Loucy (cell line): Measurements from ENCODE around the gene ZCCHC3.

Experiments
- H2AFZ ChIP-seq: fragments of 200-600 bp; sonication (generic); 2 replicates; pipeline ENCODE4 v1.6.0; 2016; ENCODE audit warnings: antibody characterized with exemption, mild to moderate bottlenecking, low read length, moderate library complexity
- H3F3A ChIP-seq: fragments of 200-600 bp; 2 replicates; pipeline ENCODE4 v1.6.0; 2016; ENCODE audit warnings: antibody characterized with exemption, low read depth, mild to moderate bottlenecking
- H3K27me3 ChIP-seq: fragments of 200-600 bp; sonication (generic); 2 replicates; pipeline ENCODE4 v1.6.1; 2014; ENCODE audit warnings: low read length, mild to moderate bottlenecking; ENCODE audit not compliant: insufficient read depth, poor library complexity, severe bottlenecking
- H3K36me3 ChIP-seq: fragments of 200-600 bp; sonication (generic); 2 replicates; pipeline ENCODE4 v1.6.1; 2016; ENCODE audit warnings: low read length; ENCODE audit not compliant: insufficient read depth
- H3K4me1 ChIP-seq: fragments of 200-600 bp; sonication (generic); 2 replicates; pipeline ENCODE4 v1.5.1; 2014; ENCODE audit warnings: low read length, mild to moderate bottlenecking; ENCODE audit not compliant: insufficient read depth, poor library complexity, severe bottlenecking
- H3K4me2 ChIP-seq: fragments of 200-600 bp; sonication (generic); 2 replicates; pipeline ENCODE4 v1.6.0; 2014; ENCODE audit warnings: antibody characterized with exemption, low read length, low read depth, mild to moderate bottlenecking; ENCODE audit not compliant: poor library complexity, severe bottlenecking
- H3K4me3 ChIP-seq: fragments of 200-600 bp; sonication (generic); 2 replicates; pipeline ENCODE4 v1.5.1; 2014; ENCODE audit warnings: low read length, mild to moderate bottlenecking, mixed read lengths; ENCODE audit not compliant: poor library complexity, severe bottlenecking
- H3K79me2 ChIP-seq: fragments of 200-600 bp; sonication (generic); 2 replicates; pipeline ENCODE4 v1.6.1; 2014; ENCODE audit warnings: low read length; ENCODE audit not compliant: insufficient read depth
- H3K9ac ChIP-seq: fragments of 200-600 bp; sonication (generic); 2 replicates; pipeline ENCODE4 v1.6.0; 2014; ENCODE audit warnings: mild to moderate bottlenecking, low read depth, low read length, moderate library complexity; ENCODE audit not compliant: poor library complexity, severe bottlenecking
- H3K9me2 ChIP-seq: fragments of 200-600 bp; sonication (generic); replicated peaks from 2 replicates; pipeline ENCODE4 v1.6.1; 2016; ENCODE audit warnings: low read depth, low read length, mixed read lengths
- H3K9me3 ChIP-seq: fragments of 200-600 bp; sonication (generic); 2 replicates; pipeline ENCODE4 v1.6.1; 2014; ENCODE audit warnings: mild to moderate bottlenecking, antibody characterized with exemption, low read length, low read depth; ENCODE audit not compliant: insufficient read depth
- H4K20me1 ChIP-seq: fragments of 200-600 bp; sonication (generic); 2 replicates; pipeline ENCODE4 v1.6.0; 2014; ENCODE audit warnings: antibody characterized with exemption, low read length, mild to moderate bottlenecking; ENCODE audit not compliant: insufficient read depth, poor library complexity, severe bottlenecking
- CTCF ChIP-seq: fragments of 200-600 bp; sonication (generic); conservative IDR thresholded peaks from 2 replicates; pipeline ENCODE4 v1.5.1; 2014; ENCODE audit warnings: mild to moderate bottlenecking, antibody characterized with exemption, low read length
- EZH2phosphoT487 ChIP-seq: fragments of 200-600 bp; IDR thresholded peaks from 2 replicates; pipeline ENCODE4 v1.6.1; 2018; ENCODE audit warnings: antibody characterized with exemption, mild to moderate bottlenecking, moderate library complexity, borderline replicate concordance

ZCCHC3 gene

DNA sequence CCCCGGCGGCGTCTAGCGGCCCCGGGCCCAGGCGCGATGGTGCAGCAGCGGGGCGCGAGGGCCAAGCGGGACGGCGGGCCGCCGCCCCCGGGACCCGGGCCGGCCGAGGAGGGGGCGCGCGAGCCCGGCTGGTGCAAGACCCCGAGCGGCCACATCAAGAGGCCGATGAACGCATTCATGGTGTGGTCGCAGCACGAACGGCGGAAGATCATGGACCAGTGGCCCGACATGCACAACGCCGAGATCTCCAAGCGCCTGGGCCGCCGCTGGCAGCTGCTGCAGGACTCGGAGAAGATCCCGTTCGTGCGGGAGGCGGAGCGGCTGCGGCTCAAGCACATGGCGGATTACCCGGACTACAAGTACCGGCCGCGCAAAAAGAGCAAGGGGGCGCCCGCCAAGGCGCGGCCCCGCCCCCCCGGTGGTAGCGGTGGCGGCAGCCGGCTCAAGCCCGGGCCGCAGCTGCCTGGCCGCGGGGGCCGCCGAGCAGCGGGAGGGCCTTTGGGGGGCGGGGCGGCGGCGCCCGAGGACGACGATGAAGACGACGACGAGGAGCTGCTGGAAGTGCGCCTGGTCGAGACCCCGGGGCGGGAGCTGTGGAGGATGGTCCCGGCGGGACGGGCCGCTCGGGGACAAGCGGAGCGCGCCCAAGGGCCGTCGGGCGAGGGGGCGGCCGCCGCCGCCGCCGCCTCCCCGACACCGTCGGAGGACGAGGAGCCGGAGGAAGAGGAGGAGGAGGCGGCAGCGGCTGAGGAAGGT is 28.7 kb downstream of the ZCCHC3 start:
- Histone ChIP-seq H2AFZ (peak overlapping the region; percentile 25; the same call in 1 of the 2 replicates), H3F3A (peaks cover 10% of the 10 kb centered on the region), H3K4me2 (peak overlapping the region; percentile 66), H3K27me3 (no peaks in the 10 kb centered on the region), H3K4me3 (peak overlapping the region; percentile 85), H3K4me1 (peaks cover 49% of the 10 kb centered on the region), H3K79me2 (peaks cover 45% of the 10 kb centered on the region), H4K20me1 (peaks cover 36% of the 10 kb centered on the region), H3K9me3 (no peaks in the 10 kb centered on the region), H3K9me2 (no peaks in the 10 kb centered on the region), H3K9ac (peak overlapping the region; percentile 94), H3K36me3 (no peaks in the 10 kb centered on the region)
- TF ChIP-seq CTCF (no peak), EZH2phosphoT487 (no peak)

DNA sequence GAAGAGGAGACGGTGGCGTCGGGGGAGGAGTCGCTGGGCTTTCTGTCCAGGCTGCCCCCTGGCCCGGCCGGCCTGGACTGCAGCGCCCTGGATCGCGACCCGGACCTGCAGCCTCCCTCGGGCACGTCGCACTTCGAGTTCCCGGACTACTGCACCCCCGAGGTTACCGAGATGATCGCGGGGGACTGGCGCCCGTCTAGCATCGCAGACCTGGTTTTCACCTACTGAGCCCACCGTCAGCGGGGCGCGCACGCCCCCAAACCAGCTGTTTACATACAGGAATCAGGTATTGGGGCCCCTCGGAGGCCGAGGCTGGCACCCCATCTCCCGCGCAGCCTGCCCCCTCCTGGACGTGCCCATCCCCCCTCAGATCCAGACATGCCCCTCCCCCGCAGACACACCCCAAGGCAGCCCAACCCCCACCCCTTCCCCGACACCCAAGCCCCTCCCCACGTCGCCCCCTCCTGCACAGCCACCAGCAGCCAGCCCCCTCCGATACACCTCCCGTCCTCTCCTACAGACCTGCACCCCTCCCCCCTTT is 29.3 kb downstream of the ZCCHC3 start:
- Histone ChIP-seq H3K79me2 (peaks cover 45% of the 10 kb centered on the region), H3K9ac (peak overlapping the region; percentile 94), H3F3A (peaks cover 10% of the 10 kb centered on the region), H3K36me3 (no peaks in the 10 kb centered on the region), H3K27me3 (no peaks in the 10 kb centered on the region), H3K4me1 (peaks cover 49% of the 10 kb centered on the region), H4K20me1 (peaks cover 37% of the 10 kb centered on the region), H3K4me3 (peak overlapping the region; percentile 85), H3K4me2 (peak overlapping the region; percentile 66), H2AFZ (peak overlapping the region; percentile 25; the same call in 1 of the 2 replicates), H3K9me2 (no peaks in the 10 kb centered on the region), H3K9me3 (no peaks in the 10 kb centered on the region)
- TF ChIP-seq EZH2phosphoT487: no peak
- 0 out of 2 replicates have a peak, but pooled peaks have one; percentile 12 for TF ChIP-seq CTCF

GRCh38 chr20:327186-328026 is 30.0 kb downstream of the ZCCHC3 start:
- H3K27me3 ChIP-seq: no peaks in the 10 kb centered on the region
- no peaks in the 10 kb centered on the region for H3K9me2 ChIP-seq
- peaks cover 45% of the 10 kb centered on the region for H3K79me2 ChIP-seq
- TF ChIP-seq CTCF (no peak), EZH2phosphoT487 (no peak)
- H3K9me3 ChIP-seq: no peaks in the 10 kb centered on the region
- H4K20me1 ChIP-seq: peaks cover 37% of the 10 kb centered on the region
- H3K9ac ChIP-seq: peak overlapping the region; percentile 86
- H3K36me3 ChIP-seq: no peaks in the 10 kb centered on the region
- 0 out of 2 replicates have a peak overlapping the region, but pooled peaks have one; percentile 24 for H2AFZ ChIP-seq
- peak overlapping the region; percentile 95 for H3K4me2 ChIP-seq
- H3K4me1 ChIP-seq: peaks cover 44% of the 10 kb centered on the region
- peaks cover 10% of the 10 kb centered on the region for H3F3A ChIP-seq
- peak overlapping the region; percentile 85 for H3K4me3 ChIP-seq
